Endothelial cell of umbilical vein (primary cell): ENCODE results near the gene TCP11.

Source experiments
- CTCF ChIP-seq, 2 donors: IDR thresholded peaks; 1 replicate in 1 of 2; 2 replicates in 1 of 2; pipeline ENCODE4 v1.5.1; 2011; ENCODE audit warnings: low read length in 2 of 2, mild to moderate bottlenecking in 2 of 2, moderate library complexity in 2 of 2, control low read depth in 1 of 2, inconsistent platforms in 1 of 2, low read depth in 1 of 2; ENCODE audit not compliant: insufficient read depth in 1 of 2; ENCODE audit errors: extremely low read depth in 1 of 2
- EZH2 ChIP-seq: IDR thresholded peaks from 2 replicates; pipeline ENCODE4 v1.6.1; 2012; ENCODE audit warnings: borderline replicate concordance, low read depth, mild to moderate bottlenecking, moderate library complexity, low read length, inconsistent platforms; ENCODE audit not compliant: severe bottlenecking
- FOS ChIP-seq: IDR thresholded peaks from 2 replicates; pipeline ENCODE4 v1.6.1; 2011; ENCODE audit warnings: mild to moderate bottlenecking, low read length, moderate library complexity, borderline replicate concordance; ENCODE audit not compliant: insufficient read depth
- GATA2 ChIP-seq: IDR thresholded peaks from 2 replicates; pipeline ENCODE4 v1.7.0; 2011; ENCODE audit warnings: low read depth, mild to moderate bottlenecking, moderate library complexity, mixed read lengths, low read length; ENCODE audit not compliant: insufficient read length, insufficient read depth
- JUN ChIP-seq: IDR thresholded peaks from 2 replicates; pipeline ENCODE4 v1.6.1; 2011; ENCODE audit warnings: borderline replicate concordance, low read depth; ENCODE audit not compliant: insufficient read length, insufficient read depth
- MAX ChIP-seq: IDR thresholded peaks from 2 replicates; pipeline ENCODE4 v1.6.1; 2011; ENCODE audit not compliant: insufficient read depth, insufficient read length
- MYC ChIP-seq: IDR thresholded peaks from one replicate; pipeline ENCODE4 v1.6.1; 2011; ENCODE audit warnings: mild to moderate bottlenecking, low read depth, low read length
- POLR2A ChIP-seq: IDR thresholded peaks from 2 replicates; pipeline ENCODE4 v1.6.1; 2012; ENCODE audit warnings: low read depth, mild to moderate bottlenecking, control low read depth, low read length
- POLR2AphosphoS5 ChIP-seq: IDR thresholded peaks from 2 replicates; pipeline ENCODE4 v1.6.1; 2012; ENCODE audit warnings: low read depth, mild to moderate bottlenecking, control low read depth, low read length, moderate library complexity; ENCODE audit not compliant: insufficient read depth

DNA sequence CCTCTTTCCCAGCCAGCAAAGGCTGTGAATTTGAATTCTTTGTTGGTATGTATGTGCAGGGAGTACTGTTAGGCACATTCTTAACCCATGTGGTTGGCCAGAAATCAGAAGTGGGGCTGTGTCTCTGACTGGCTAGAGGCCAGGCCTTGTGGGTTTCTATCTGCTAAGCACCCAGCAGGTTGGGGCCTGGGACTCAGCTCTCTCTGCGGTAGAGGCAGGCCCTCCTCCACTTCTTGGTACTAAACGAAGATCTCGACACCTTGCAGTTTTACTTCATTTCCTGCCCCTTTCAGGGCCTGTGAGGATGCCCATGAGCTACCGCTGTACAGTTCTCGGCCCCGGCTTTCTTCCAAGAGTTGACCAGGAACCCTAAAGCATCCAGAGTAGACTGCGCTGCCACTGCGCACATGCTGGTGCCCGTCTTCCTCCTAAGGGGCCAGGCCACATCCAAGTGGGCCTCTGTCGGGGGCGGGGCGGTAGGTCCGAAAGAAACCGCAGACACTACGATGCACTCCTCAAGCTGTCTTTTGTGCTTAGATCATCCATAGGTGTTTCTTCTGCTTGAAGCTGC is 51.1 kb downstream of the TCP11 start:
- TF ChIP-seq CTCF (IDR thresholded peaks at IDR 0.05; ENCODE audit: extremely low read depth in 1 of 2, insufficient read depth in 1 of 2, low read depth in 1 of 2, low read length in 2 of 2) (no peak), POLR2AphosphoS5 (no peak), FOS (no peak), MYC (no peak), GATA2 (no peak), POLR2A (no peak), MAX (no peak), EZH2 (no peak), JUN (no peak)
